ENCODE measurements around the gene ASPSCR1. TPM values are rescaled to one million over a fixed set of nuclear protein-coding genes. Genes with fewer than 3 reads are reported as not detected.

Gene ASPSCR1
- total and polyA plus RNA-seq, 2 of the 13 experiments (the other 11 are each of a cell fraction or from before 2014, with no cell fraction given) = 274 to 314 TPM

- TF ChIP-seq PTBP1 (IDR thresholded peaks at IDR 0.05; ENCODE audit: low read depth, low read length, poor library complexity, severe bottlenecking) = peak; percentile 12
- TF ChIP-seq ZNF17 (CRISPR knock-in tag; IDR thresholded peaks at IDR 0.05) = peak; percentile 80
- no peak for TF ChIP-seq TBX2 (CRISPR knock-in tag; IDR thresholded peaks at IDR 0.05; ENCODE audit: borderline replicate concordance)
- 0 out of 2 replicates have a peak, but pooled peaks have one; percentile 19 for TF ChIP-seq GZF1 (CRISPR knock-in tag; IDR thresholded peaks at IDR 0.05)
- TF ChIP-seq CREB3 (CRISPR knock-in tag; IDR thresholded peaks at IDR 0.05) = no peak
- TF ChIP-seq E2F2 (CRISPR knock-in tag; IDR thresholded peaks at IDR 0.05; ENCODE audit: borderline replicate concordance) = no peak
- no peak for TF ChIP-seq ISX (CRISPR knock-in tag; conservative IDR thresholded peaks at IDR 0.05)
- no peak for TF ChIP-seq ARID2 (CRISPR knock-in tag; IDR thresholded peaks at IDR 0.05; ENCODE audit: borderline replicate concordance)
- 0 out of 2 replicates have a peak, but pooled peaks have one; percentile 1 for TF ChIP-seq ETS1 (CRISPR knock-in tag; IDR thresholded peaks at IDR 0.05)
- no peak for TF ChIP-seq ZNF124 (CRISPR knock-in tag; IDR thresholded peaks at IDR 0.05)
- no peak for TF ChIP-seq ZNF563 (CRISPR knock-in tag; IDR thresholded peaks at IDR 0.05)
- TF ChIP-seq ZNF24 (IDR thresholded peaks at IDR 0.05) = no peak
- TF ChIP-seq NR2F1 (CRISPR knock-in tag; IDR thresholded peaks at IDR 0.05) = no peak
- TF ChIP-seq TFE3 (CRISPR knock-in tag; IDR thresholded peaks at IDR 0.05) = no peak
- no peak for TF ChIP-seq HMGXB4 (CRISPR knock-in tag; IDR thresholded peaks at IDR 0.05; ENCODE audit: borderline replicate concordance in 1 of 2, low read depth in 1 of 2)
- TF ChIP-seq MLLT10 (CRISPR knock-in tag; IDR thresholded peaks at IDR 0.05) = no peak
- TF ChIP-seq SPEN (CRISPR knock-in tag; IDR thresholded peaks at IDR 0.05; ENCODE audit: low read depth) = no peak
- TF ChIP-seq KDM2A (CRISPR knock-in tag; IDR thresholded peaks at IDR 0.05; ENCODE audit: borderline replicate concordance, low read depth) = no peak
- no peak for TF ChIP-seq RELA (CRISPR knock-in tag; IDR thresholded peaks at IDR 0.05)
These were observed 10.2 kb upstream of the ASPSCR1 start (continued) for GRCh38 chr17:81967244-81967532.
